Transverse colon (tissue), 4 donors: ENCODE data around the gene ICA1.

Experiments used
- CTCF ChIP-seq, 5 experiments: fragments of 200-600 bp in 3 of 5; fragments of 450-650 bp in 2 of 5; sonication (generic) in 3 of 5; IDR thresholded peaks; 1 replicate in 2 of 5; 2 replicates in 3 of 5; pipeline ENCODE4 v1.5.1; 2016 to 2017; ENCODE audit warnings: antibody characterized with exemption in 5 of 5, inconsistent platforms in 3 of 5, mild to moderate bottlenecking in 2 of 5, moderate library complexity in 1 of 5
- EP300 ChIP-seq: sonication (generic); formaldehyde crosslinking; IDR thresholded peaks from one replicate; pipeline ENCODE4 v1.6.1; 2017; ENCODE audit warnings: antibody characterized with exemption, low read depth
- POLR2A ChIP-seq: fragments of 450-650 bp; IDR thresholded peaks from one replicate; pipeline ENCODE4 v1.6.1; 2016; ENCODE audit warnings: antibody characterized with exemption, mild to moderate bottlenecking, moderate library complexity
- POLR2AphosphoS5 ChIP-seq, 3 donors: sonication (generic); formaldehyde crosslinking; IDR thresholded peaks; one replicate each; pipeline ENCODE4 v1.6.1; 2016; ENCODE audit warnings: antibody characterized with exemption in 3 of 3

- TF ChIP-seq CTCF (IDR thresholded peaks at IDR 0.05) (no peak), POLR2A (no peak), EP300 (no peak), POLR2AphosphoS5 (IDR thresholded peaks at IDR 0.05) (no peak)
Observed at GRCh38 chr7:8236780-8237407, 25.1 kb downstream of the ICA1 start.
